GM21381 (cell line): Measurements from ENCODE around the gene NXNL1.
"Not testable (repeated sequence)": the region's sequence is repeated elsewhere in the genome, so short reads cannot be mapped to it uniquely, and the experiment has no call there.

Experiments used
- ATAC-seq: cut with Tn5 transposase; IDR thresholded peaks from one replicate; pipeline ENCODE4 v1.9.1; 2021; ENCODE audit warnings: mild to moderate bottlenecking, moderate library complexity; ENCODE audit not compliant: unreplicated experiment

Gene NXNL1

GRCh38 chr19:17460372-17461230 is at the start of gene NXNL1:
Gene NXNL1, minus strand, starts transcription at chr19:17460926. Its CDS starts 57 bp downstream, at chr19:17460869.
- no peak for ATAC-seq

GRCh38 chr19:17508558-17508933 is 47.8 kb upstream of the NXNL1 start:
- ATAC-seq: not testable (repeated sequence)

- no peak for ATAC-seq
Observed at GRCh38 chr19:17506745-17507144, 46.0 kb upstream of the NXNL1 start.

GRCh38 chr19:17505223-17505622 is 44.5 kb upstream of the NXNL1 start:
- no peak for ATAC-seq

GRCh38 chr19:17504456-17504855 is 43.7 kb upstream of the NXNL1 start:
- no peak for ATAC-seq

- ATAC-seq: no peak
Observed at GRCh38 chr19:17504030-17504429, 43.3 kb upstream of the NXNL1 start.

GRCh38 chr19:17503240-17503639 is 42.5 kb upstream of the NXNL1 start:
- no peak for ATAC-seq

GRCh38 chr19:17500447-17501198 is 39.9 kb upstream of the NXNL1 start:
- ATAC-seq: no peak

- ATAC-seq: no peak
Observed at GRCh38 chr19:17499648-17500446, 39.1 kb upstream of the NXNL1 start.

- ATAC-seq: not testable (repeated sequence)
Observed at GRCh38 chr19:17499025-17499424, 38.3 kb upstream of the NXNL1 start.

- no peak for ATAC-seq
Observed at GRCh38 chr19:17497149-17497798, 36.5 kb upstream of the NXNL1 start.

- peak; percentile 65 for ATAC-seq
Observed at GRCh38 chr19:17496337-17496997, 35.7 kb upstream of the NXNL1 start.

- no peak for ATAC-seq
Observed at GRCh38 chr19:17495639-17496296, 35.0 kb upstream of the NXNL1 start.

- no peak for ATAC-seq
Observed at GRCh38 chr19:17491287-17491686, 30.6 kb upstream of the NXNL1 start.

GRCh38 chr19:17490411-17490810 is 29.7 kb upstream of the NXNL1 start:
- no peak for ATAC-seq

- no peak for ATAC-seq
Observed at GRCh38 chr19:17489392-17490030, 28.8 kb upstream of the NXNL1 start.

- ATAC-seq: no peak
Observed at GRCh38 chr19:17488593-17489391, 28.1 kb upstream of the NXNL1 start.
